SK-N-SH treated with all-trans-retinoic acid at 6 μM for 48 hours (cell line): ENCODE results near the gene CABLES1.

Source experiments
- ATAC-seq: fragments of 200-7000 bp; cut with Tn5 transposase; 3 replicates; pipeline ENCODE4 v1.9.1; 2020; ENCODE audit warnings: mild to moderate bottlenecking, moderate library complexity
- ARNTL ChIP-seq: fragments of 450-650 bp; formaldehyde crosslinking; IDR thresholded peaks from 2 replicates; pipeline ENCODE4 v1.5.0; 2020; ENCODE audit warnings: low read depth, mild to moderate bottlenecking, moderate library complexity, borderline replicate concordance
- BACH2 ChIP-seq: fragments of 250-450 bp; sonication (Bioruptor Pico); IDR thresholded peaks from 2 replicates; pipeline ENCODE4 v1.9.0; 2021; ENCODE audit warnings: mild to moderate bottlenecking, borderline replicate concordance
- CSDC2 ChIP-seq: fragments of 250-450 bp; sonication (Bioruptor Pico); IDR thresholded peaks from 2 replicates; pipeline ENCODE4 v1.5.0; 2020; ENCODE audit warnings: mild to moderate bottlenecking, moderate library complexity
- ESRRG ChIP-seq: fragments of 250-450 bp; sonication (Bioruptor Pico); IDR thresholded peaks from 2 replicates; pipeline ENCODE4 v1.6.1; 2021; ENCODE audit warnings: mild to moderate bottlenecking
- GLIS3 ChIP-seq: fragments of 250-450 bp; sonication (Bioruptor Pico); IDR thresholded peaks from 2 replicates; pipeline ENCODE4 v1.5.0; 2020; ENCODE audit warnings: mild to moderate bottlenecking, moderate library complexity
- ISL1 ChIP-seq: fragments of 250-450 bp; sonication (Bioruptor Pico); IDR thresholded peaks from 2 replicates; pipeline ENCODE4 v2.1.2; 2022; ENCODE audit warnings: mild to moderate bottlenecking, moderate library complexity
- OSR1 ChIP-seq: fragments of 250-450 bp; sonication (Bioruptor Pico); IDR thresholded peaks from 2 replicates; pipeline ENCODE4 v1.8.0; 2022; ENCODE audit warnings: moderate library complexity, mild to moderate bottlenecking, inconsistent platforms
- PPARA ChIP-seq: fragments of 250-450 bp; sonication (Bioruptor Pico); IDR thresholded peaks from 2 replicates; pipeline ENCODE4 v1.5.0; 2020; ENCODE audit warnings: mild to moderate bottlenecking, borderline replicate concordance
- RARB ChIP-seq: fragments of 250-450 bp; sonication (Bioruptor Pico); IDR thresholded peaks from 2 replicates; pipeline ENCODE4 v1.8.0; 2021; ENCODE audit warnings: mild to moderate bottlenecking, moderate library complexity
- SNAI2 ChIP-seq: fragments of 250-450 bp; sonication (Bioruptor Pico); IDR thresholded peaks from 2 replicates; pipeline ENCODE4 v1.5.0; 2020; ENCODE audit warnings: mild to moderate bottlenecking, moderate library complexity
- TCF4 ChIP-seq: fragments of 250-450 bp; sonication (Bioruptor Pico); IDR thresholded peaks from 2 replicates; pipeline ENCODE4 v1.8.0; 2021; ENCODE audit warnings: mild to moderate bottlenecking, moderate library complexity, borderline replicate concordance
- TOX ChIP-seq: fragments of 250-450 bp; sonication (Bioruptor Pico); IDR thresholded peaks from 2 replicates; pipeline ENCODE4 v1.8.0; 2021; ENCODE audit warnings: mild to moderate bottlenecking, moderate library complexity, borderline replicate concordance
- ZC3H10 ChIP-seq: fragments of 250-450 bp; sonication (Bioruptor Pico); IDR thresholded peaks from 2 replicates; pipeline ENCODE4 v1.5.1; 2021; ENCODE audit warnings: mild to moderate bottlenecking, moderate library complexity
- ZFP3 ChIP-seq: fragments of 250-450 bp; sonication (Bioruptor Pico); IDR thresholded peaks from 2 replicates; pipeline ENCODE4 v1.5.0; 2020; ENCODE audit warnings: mild to moderate bottlenecking, moderate library complexity
- ZFP30 ChIP-seq: fragments of 450-650 bp; formaldehyde crosslinking; IDR thresholded peaks from 2 replicates; pipeline ENCODE4 v1.5.0; 2022; ENCODE audit warnings: mild to moderate bottlenecking, moderate library complexity
- ZNF565 ChIP-seq: fragments of 450-650 bp; formaldehyde crosslinking; conservative IDR thresholded peaks from 2 replicates; pipeline ENCODE4 v1.5.0; 2020; ENCODE audit warnings: low read depth, mild to moderate bottlenecking, moderate library complexity
- ZNF70 ChIP-seq: fragments of 450-650 bp; formaldehyde crosslinking; IDR thresholded peaks from 2 replicates; pipeline ENCODE4 v1.5.0; 2020; ENCODE audit warnings: mild to moderate bottlenecking, moderate library complexity
- ZNF8 ChIP-seq: fragments of 450-650 bp; formaldehyde crosslinking; IDR thresholded peaks from 2 replicates; pipeline ENCODE4 v1.5.0; 2020; ENCODE audit warnings: mild to moderate bottlenecking, moderate library complexity
- TF ChIP-seq, protein P1 (sequence below): fragments of 250-450 bp; sonication (Bioruptor Pico); IDR thresholded peaks from 2 replicates; pipeline ENCODE4 v1.5.0; 2020; ENCODE audit warnings: mild to moderate bottlenecking, moderate library complexity
- TF ChIP-seq, protein P2 (sequence below): fragments of 250-450 bp; sonication (Bioruptor Pico); IDR thresholded peaks from 2 replicates; pipeline ENCODE4 v1.8.0; 2021; ENCODE audit warnings: low read depth, mild to moderate bottlenecking, moderate library complexity, borderline replicate concordance
- TF ChIP-seq, protein P3 (sequence below): fragments of 250-450 bp; sonication (Bioruptor Pico); IDR thresholded peaks from 2 replicates; pipeline ENCODE4 v1.8.0; 2020; ENCODE audit warnings: mild to moderate bottlenecking, moderate library complexity, borderline replicate concordance

The CABLES1 gene

DNA sequence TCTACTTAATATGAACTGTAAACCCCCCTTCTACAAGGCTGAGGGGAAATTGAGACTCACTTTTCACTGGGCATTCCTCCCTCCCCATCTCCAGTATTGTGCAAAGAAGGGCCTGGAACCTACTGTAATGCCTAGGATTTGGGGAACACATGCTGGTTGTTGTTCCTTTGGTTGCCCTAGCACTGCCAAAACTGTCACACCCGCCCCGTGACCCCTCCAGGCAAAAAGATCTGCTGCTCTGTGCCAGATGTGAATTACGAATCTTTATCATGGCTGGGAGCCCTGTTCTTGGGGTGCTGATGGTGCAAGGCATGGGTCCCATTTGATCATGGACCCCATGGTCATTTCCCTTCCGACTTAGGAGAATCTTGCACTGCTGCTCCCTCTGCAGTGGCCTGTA, 95.4 kb downstream of the CABLES1 start:
- no peak for TF ChIP-seq ESRRG (CRISPR knock-in tag)
- no peak for ATAC-seq

GRCh38 chr18:23231340-23232021, 96.2 kb downstream of the CABLES1 start:
- no peak for ATAC-seq
- TF ChIP-seq SNAI2 (no peak), CSDC2 (CRISPR knock-in tag) (no peak), ZFP30 (CRISPR knock-in tag) (no peak)

GRCh38 chr18:23232331-23232730, 97.0 kb downstream of the CABLES1 start:
- ATAC-seq: no peak
- no peak for TF ChIP-seq CSDC2 (CRISPR knock-in tag)
- TF ChIP-seq BACH2: no peak
- TF ChIP-seq, protein P1, sequence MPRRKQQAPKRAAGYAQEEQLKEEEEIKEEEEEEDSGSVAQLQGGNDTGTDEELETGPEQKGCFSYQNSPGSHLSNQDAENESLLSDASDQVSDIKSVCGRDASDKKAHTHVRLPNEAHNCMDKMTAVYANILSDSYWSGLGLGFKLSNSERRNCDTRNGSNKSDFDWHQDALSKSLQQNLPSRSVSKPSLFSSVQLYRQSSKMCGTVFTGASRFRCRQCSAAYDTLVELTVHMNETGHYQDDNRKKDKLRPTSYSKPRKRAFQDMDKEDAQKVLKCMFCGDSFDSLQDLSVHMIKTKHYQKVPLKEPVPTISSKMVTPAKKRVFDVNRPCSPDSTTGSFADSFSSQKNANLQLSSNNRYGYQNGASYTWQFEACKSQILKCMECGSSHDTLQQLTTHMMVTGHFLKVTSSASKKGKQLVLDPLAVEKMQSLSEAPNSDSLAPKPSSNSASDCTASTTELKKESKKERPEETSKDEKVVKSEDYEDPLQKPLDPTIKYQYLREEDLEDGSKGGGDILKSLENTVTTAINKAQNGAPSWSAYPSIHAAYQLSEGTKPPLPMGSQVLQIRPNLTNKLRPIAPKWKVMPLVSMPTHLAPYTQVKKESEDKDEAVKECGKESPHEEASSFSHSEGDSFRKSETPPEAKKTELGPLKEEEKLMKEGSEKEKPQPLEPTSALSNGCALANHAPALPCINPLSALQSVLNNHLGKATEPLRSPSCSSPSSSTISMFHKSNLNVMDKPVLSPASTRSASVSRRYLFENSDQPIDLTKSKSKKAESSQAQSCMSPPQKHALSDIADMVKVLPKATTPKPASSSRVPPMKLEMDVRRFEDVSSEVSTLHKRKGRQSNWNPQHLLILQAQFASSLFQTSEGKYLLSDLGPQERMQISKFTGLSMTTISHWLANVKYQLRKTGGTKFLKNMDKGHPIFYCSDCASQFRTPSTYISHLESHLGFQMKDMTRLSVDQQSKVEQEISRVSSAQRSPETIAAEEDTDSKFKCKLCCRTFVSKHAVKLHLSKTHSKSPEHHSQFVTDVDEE (CRISPR knock-in tag): no peak
- no peak for TF ChIP-seq OSR1
- TF ChIP-seq RARB: no peak
- no peak for TF ChIP-seq SNAI2
- TF ChIP-seq, protein P2, sequence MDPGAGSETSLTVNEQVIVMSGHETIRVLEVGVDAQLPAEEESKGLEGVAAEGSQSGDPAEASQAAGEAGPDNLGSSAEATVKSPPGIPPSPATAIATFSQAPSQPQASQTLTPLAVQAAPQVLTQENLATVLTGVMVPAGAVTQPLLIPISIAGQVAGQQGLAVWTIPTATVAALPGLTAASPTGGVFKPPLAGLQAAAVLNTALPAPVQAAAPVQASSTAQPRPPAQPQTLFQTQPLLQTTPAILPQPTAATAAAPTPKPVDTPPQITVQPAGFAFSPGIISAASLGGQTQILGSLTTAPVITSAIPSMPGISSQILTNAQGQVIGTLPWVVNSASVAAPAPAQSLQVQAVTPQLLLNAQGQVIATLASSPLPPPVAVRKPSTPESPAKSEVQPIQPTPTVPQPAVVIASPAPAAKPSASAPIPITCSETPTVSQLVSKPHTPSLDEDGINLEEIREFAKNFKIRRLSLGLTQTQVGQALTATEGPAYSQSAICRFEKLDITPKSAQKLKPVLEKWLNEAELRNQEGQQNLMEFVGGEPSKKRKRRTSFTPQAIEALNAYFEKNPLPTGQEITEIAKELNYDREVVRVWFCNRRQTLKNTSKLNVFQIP (CRISPR knock-in tag): no peak
- no peak for TF ChIP-seq ZFP3 (CRISPR knock-in tag)
- no peak for TF ChIP-seq ZNF70 (CRISPR knock-in tag)
- no peak for TF ChIP-seq ZFP30 (CRISPR knock-in tag)
- TF ChIP-seq ARNTL (CRISPR knock-in tag): no peak
- no peak for TF ChIP-seq ISL1 (CRISPR knock-in tag)
- TF ChIP-seq, protein P3, sequence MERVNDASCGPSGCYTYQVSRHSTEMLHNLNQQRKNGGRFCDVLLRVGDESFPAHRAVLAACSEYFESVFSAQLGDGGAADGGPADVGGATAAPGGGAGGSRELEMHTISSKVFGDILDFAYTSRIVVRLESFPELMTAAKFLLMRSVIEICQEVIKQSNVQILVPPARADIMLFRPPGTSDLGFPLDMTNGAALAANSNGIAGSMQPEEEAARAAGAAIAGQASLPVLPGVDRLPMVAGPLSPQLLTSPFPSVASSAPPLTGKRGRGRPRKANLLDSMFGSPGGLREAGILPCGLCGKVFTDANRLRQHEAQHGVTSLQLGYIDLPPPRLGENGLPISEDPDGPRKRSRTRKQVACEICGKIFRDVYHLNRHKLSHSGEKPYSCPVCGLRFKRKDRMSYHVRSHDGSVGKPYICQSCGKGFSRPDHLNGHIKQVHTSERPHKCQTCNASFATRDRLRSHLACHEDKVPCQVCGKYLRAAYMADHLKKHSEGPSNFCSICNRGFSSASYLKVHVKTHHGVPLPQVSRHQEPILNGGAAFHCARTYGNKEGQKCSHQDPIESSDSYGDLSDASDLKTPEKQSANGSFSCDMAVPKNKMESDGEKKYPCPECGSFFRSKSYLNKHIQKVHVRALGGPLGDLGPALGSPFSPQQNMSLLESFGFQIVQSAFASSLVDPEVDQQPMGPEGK (CRISPR knock-in tag): no peak
- no peak for TF ChIP-seq TOX (CRISPR knock-in tag)
- TF ChIP-seq PPARA (CRISPR knock-in tag): no peak
- no peak for TF ChIP-seq ZNF565 (CRISPR knock-in tag)

DNA sequence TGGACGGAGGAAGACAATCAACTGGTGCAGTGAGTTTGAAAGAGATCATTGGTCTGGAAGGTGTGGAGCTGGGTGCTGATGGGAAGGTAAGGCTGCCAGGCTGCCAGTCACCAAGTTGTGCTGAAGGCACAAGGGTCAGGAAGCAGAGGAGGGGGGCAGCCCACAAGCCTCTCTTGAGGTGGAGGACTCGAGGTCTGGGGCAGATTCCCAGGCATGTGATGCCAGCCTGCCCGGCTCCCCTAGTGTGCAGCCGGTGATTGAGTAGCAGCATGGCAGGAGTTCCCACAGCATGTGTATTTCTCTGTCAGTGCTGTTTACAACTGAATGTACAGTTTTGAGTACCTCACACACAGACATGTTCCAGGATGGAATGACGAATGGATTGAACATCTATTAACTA, 99.3 kb downstream of the CABLES1 start:
- no peak for ATAC-seq

GRCh38 chr18:23235336-23235735, 100.1 kb downstream of the CABLES1 start:
- ATAC-seq: no peak
- TF ChIP-seq ISL1 (CRISPR knock-in tag) (no peak), TCF4 (no peak), ZNF8 (CRISPR knock-in tag) (no peak), ZNF70 (CRISPR knock-in tag) (no peak), RARB (no peak), CSDC2 (CRISPR knock-in tag) (no peak), GLIS3 (CRISPR knock-in tag) (no peak)
- TF ChIP-seq, protein P1 (CRISPR knock-in tag): no peak
- TF ChIP-seq, protein P2 (CRISPR knock-in tag): no peak

More for the DNA sequence above, 99.3 kb downstream of the CABLES1 start:
- TF ChIP-seq TOX (CRISPR knock-in tag) (no peak), SNAI2 (no peak), ISL1 (CRISPR knock-in tag) (no peak), BACH2 (no peak), GLIS3 (CRISPR knock-in tag) (no peak), ZNF565 (CRISPR knock-in tag) (no peak), RARB (no peak), CSDC2 (CRISPR knock-in tag) (no peak), TCF4 (no peak), ZC3H10 (CRISPR knock-in tag) (no peak)
